ENCODE results near the gene AFF3. TPM values are rescaled to one million over a fixed set of nuclear protein-coding genes. Genes with fewer than 3 reads are reported as not detected.

The AFF3 gene
- total and polyA plus RNA-seq, 2 of the 8 experiments (the other 6 are each of a cell fraction or from before 2014, with no cell fraction given): 0.27 to 3.0 TPM

- no peak for TF ChIP-seq CHD7 (IDR thresholded peaks at IDR 0.05; ENCODE audit: insufficient replicate concordance, low read length)
- TF ChIP-seq SP1 (IDR thresholded peaks at IDR 0.05; ENCODE audit: low read depth, low read length): no peak
- no peak for TF ChIP-seq JUND (IDR thresholded peaks at IDR 0.05; ENCODE audit: low read length)
- no peak for TF ChIP-seq HDAC2 (IDR thresholded peaks at IDR 0.05; ENCODE audit: borderline replicate concordance in 1 of 2, low read depth in 2 of 2, low read length in 2 of 2)
- no peak for TF ChIP-seq ASH2L (IDR thresholded peaks at IDR 0.05; ENCODE audit: low read length)
- no peak for TF ChIP-seq CHD1 (IDR thresholded peaks at IDR 0.05; ENCODE audit: low read depth, low read length)
These were observed 365.3 kb downstream of the AFF3 start (continued) for GRCh38 chr2:99776906-99777646.
